K562 (cell line): ENCODE results near the gene TRAPPC12. TPM values are rescaled to one million over a fixed set of nuclear protein-coding genes. Genes with fewer than 3 reads are reported as not detected.

Experiments
- POU5F1 ChIP-seq: fragments of 150-350 bp; IDR thresholded peaks from 2 replicates; pipeline ENCODE4 v1.6.1; 2014; ENCODE audit warnings: borderline replicate concordance, low read length, low read depth, mild to moderate bottlenecking; ENCODE audit not compliant: partially characterized antibody
- ZKSCAN1 ChIP-seq: fragments of 150-350 bp; IDR thresholded peaks from 2 replicates; pipeline ENCODE4 v1.6.1; 2016; ENCODE audit warnings: low read depth, low read length
- polyA plus RNA-seq, 8 experiments: library from polyadenylated mRNA; depleted of rRNA in 4 of 8; stranded (reverse) in 5 of 8; unstranded in 3 of 8; fragments of >200 nt; fragmentation: Nextera tagmentation in 2 of 8; fragmentation: Illumina TruSeq in 1 of 8; extraction: Ambion mirVana in 2 of 8; extraction: Trizol in 1 of 8; gene quantifications; 2 replicates each; pipeline versions ENCODE4 v1.2.1 to v1.2.3, GENCODE V29; 2011 to 2014; ENCODE audit warnings: inconsistent platforms in 1 of 8, missing spikeins in 1 of 8
- total RNA-seq, 7 experiments: library from RNA; depleted of rRNA in 6 of 7; stranded (reverse); fragments of >200 nt in 6 of 7; fragmentation: Illumina TruSeq in 2 of 7; extraction: Trizol in 2 of 7; gene quantifications; 2 replicates each; pipeline versions ENCODE4 v1.2.1 to v1.2.3, GENCODE V29; 2011 to 2021; ENCODE audit warnings: low replicate concordance in 1 of 7
- TF ChIP-seq, protein P1 (sequence below), 2 experiments: IDR thresholded peaks; 2 replicates each; pipeline ENCODE4 v1.6.1; 2011; ENCODE audit warnings: borderline replicate concordance in 1 of 2, control low read depth in 1 of 2, low read depth in 1 of 2, low read length in 1 of 2, mild to moderate bottlenecking in 1 of 2, mixed read lengths in 1 of 2, moderate library complexity in 1 of 2; ENCODE audit not compliant: insufficient read depth in 1 of 2, insufficient read length in 1 of 2, poor library complexity in 1 of 2, severe bottlenecking in 1 of 2; ENCODE audit errors: extremely low read depth in 1 of 2
- TF ChIP-seq, protein P2 (sequence below): fragments of 450-650 bp; IDR thresholded peaks from 2 replicates; pipeline ENCODE4 v1.6.1; 2018; ENCODE audit warnings: mild to moderate bottlenecking, low read depth; ENCODE audit not compliant: partially characterized antibody
- TF ChIP-seq, protein P3 (sequence below): fragments of 450-650 bp; IDR thresholded peaks from 2 replicates; pipeline ENCODE4 v1.6.1; 2017; ENCODE audit warnings: mild to moderate bottlenecking, moderate library complexity
- TF ChIP-seq, protein P4 (sequence below): fragments of 250-450 bp; sonication (Bioruptor Pico); IDR thresholded peaks from 2 replicates; pipeline ENCODE4 v1.8.0; 2022; ENCODE audit warnings: moderate library complexity, mild to moderate bottlenecking, inconsistent platforms
- TF ChIP-seq, protein P5 (sequence below): sonication (generic); formaldehyde crosslinking; IDR thresholded peaks from 2 replicates; pipeline ENCODE4 v1.8.0; 2023; ENCODE audit warnings: mild to moderate bottlenecking, missing genetic modification reagents

The TRAPPC12 gene
- total and polyA plus RNA-seq, 9 of the 15 experiments (the other 6 are each of a cell fraction or from before 2014, with no cell fraction given), result 8.0 to 75.2 (median 39.1) TPM

DNA sequence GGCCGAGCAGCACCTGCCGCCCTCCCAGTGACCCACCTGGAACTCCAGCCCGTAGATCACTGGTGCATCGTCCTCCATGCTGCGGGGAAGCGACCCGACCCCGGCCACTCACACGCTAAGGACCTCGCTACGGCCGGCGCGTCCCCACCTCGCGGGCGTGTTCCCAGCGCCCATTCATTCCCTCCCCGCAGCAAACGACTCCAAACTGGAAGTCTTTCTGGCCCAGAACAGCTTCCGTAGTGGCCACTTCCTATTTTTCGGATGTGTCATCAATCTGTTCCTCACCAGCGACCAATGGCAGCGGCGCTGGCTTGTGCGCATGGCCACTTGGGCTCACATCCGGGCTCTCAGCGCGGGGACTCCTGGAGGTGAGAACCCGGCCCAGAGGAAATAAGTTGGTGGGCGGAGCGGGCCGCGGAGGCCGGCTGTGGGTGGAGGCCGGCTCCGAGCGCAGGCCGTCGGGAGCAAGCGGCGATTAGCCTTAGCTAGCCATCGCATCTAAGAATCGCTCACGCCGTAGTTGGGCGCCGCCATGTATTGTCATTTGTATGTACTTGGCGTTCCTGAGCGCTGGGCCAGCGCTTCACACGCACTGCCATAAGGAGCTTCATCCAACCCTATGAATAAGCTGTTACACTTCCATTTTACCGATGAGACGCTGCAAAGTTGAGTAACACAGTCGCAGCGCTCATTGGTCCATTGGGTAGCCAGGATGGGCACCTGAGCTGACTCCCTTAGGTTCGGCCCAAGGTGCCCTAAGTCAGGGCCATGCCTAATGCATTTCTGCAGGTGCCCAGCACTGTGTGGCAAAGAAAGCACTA lies 1.7 kb upstream of the TRAPPC12 start, which contains the start of gene EIPR1 (continued):
- TF ChIP-seq, protein P1, sequence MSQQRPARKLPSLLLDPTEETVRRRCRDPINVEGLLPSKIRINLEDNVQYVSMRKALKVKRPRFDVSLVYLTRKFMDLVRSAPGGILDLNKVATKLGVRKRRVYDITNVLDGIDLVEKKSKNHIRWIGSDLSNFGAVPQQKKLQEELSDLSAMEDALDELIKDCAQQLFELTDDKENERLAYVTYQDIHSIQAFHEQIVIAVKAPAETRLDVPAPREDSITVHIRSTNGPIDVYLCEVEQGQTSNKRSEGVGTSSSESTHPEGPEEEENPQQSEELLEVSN (IDR thresholded peaks at IDR 0.05; ENCODE audit: borderline replicate concordance in 1 of 2, extremely low read depth in 1 of 2, insufficient read depth in 1 of 2, insufficient read length in 1 of 2, low read depth in 1 of 2, low read length in 1 of 2, poor library complexity in 1 of 2, severe bottlenecking in 1 of 2), result peak; percentile 68 to 93
- TF ChIP-seq, protein P2, sequence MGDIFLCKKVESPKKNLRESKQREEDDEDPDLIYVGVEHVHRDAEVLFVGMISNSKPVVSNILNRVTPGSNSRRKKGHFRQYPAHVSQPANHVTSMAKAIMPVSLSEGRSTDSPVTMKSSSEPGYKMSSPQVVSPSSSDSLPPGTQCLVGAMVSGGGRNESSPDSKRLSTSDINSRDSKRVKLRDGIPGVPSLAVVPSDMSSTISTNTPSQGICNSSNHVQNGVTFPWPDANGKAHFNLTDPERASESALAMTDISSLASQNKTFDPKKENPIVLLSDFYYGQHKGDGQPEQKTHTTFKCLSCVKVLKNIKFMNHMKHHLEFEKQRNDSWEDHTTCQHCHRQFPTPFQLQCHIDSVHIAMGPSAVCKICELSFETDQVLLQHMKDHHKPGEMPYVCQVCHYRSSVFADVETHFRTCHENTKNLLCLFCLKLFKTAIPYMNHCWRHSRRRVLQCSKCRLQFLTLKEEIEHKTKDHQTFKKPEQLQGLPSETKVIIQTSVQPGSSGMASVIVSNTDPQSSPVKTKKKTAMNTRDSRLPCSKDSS, result no peak
- TF ChIP-seq ZKSCAN1, result peak; percentile 62
- TF ChIP-seq, protein P3, sequence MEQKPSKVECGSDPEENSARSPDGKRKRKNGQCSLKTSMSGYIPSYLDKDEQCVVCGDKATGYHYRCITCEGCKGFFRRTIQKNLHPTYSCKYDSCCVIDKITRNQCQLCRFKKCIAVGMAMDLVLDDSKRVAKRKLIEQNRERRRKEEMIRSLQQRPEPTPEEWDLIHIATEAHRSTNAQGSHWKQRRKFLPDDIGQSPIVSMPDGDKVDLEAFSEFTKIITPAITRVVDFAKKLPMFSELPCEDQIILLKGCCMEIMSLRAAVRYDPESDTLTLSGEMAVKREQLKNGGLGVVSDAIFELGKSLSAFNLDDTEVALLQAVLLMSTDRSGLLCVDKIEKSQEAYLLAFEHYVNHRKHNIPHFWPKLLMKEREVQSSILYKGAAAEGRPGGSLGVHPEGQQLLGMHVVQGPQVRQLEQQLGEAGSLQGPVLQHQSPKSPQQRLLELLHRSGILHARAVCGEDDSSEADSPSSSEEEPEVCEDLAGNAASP, result no peak
- TF ChIP-seq, protein P4, sequence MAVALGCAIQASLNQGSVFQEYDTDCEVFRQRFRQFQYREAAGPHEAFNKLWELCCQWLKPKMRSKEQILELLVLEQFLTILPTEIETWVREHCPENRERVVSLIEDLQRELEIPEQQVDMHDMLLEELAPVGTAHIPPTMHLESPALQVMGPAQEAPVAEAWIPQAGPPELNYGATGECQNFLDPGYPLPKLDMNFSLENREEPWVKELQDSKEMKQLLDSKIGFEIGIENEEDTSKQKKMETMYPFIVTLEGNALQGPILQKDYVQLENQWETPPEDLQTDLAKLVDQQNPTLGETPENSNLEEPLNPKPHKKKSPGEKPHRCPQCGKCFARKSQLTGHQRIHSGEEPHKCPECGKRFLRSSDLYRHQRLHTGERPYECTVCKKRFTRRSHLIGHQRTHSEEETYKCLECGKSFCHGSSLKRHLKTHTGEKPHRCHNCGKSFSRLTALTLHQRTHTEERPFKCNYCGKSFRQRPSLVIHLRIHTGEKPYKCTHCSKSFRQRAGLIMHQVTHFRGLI, result no peak
- peak; percentile 96 for TF ChIP-seq POU5F1
- TF ChIP-seq, protein P5, sequence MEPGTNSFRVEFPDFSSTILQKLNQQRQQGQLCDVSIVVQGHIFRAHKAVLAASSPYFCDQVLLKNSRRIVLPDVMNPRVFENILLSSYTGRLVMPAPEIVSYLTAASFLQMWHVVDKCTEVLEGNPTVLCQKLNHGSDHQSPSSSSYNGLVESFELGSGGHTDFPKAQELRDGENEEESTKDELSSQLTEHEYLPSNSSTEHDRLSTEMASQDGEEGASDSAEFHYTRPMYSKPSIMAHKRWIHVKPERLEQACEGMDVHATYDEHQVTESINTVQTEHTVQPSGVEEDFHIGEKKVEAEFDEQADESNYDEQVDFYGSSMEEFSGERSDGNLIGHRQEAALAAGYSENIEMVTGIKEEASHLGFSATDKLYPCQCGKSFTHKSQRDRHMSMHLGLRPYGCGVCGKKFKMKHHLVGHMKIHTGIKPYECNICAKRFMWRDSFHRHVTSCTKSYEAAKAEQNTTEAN (CRISPR knock-in tag), result 0 out of 2 replicates have a peak, but pooled peaks have one; percentile 49
